Measurements from ENCODE around the gene LZTFL1.

Gene LZTFL1

DNA sequence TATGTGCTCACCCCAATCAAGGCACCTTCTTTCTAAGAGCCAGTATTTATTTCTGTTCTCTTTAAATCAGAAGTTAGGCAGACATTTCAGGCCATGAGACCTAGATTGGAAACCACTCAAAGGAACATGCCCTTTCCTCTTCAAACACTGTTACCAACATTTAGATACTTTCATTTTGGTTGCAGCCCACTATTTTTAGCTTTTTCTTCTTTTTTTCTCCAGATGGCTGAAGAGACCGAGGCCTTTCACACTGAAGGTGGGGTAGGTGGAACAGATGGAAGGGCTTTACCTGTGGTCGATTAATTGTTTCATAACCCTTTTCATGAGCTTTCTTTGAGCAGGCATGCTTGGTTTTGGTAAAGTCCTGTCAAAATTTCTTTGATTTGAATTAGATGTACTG, 10.9 kb upstream of the LZTFL1 start:
- H3K4me3 ChIP-seq (ENCODE audit: low read depth, low read length) = no peak overlapping the region
- in situ Hi-C loops (cut with HindIII; ENCODE audit: low sequenced_read_pairs) = no loop called here
- TF ChIP-seq CTCF (IDR thresholded peaks at IDR 0.05; ENCODE audit: low read depth, low read length, missing control alignments) = no peak
- no peak for DNase-seq (ENCODE audit: low read depth)

GRCh38 chr3:45848392-45848791, 6.5 kb upstream of the LZTFL1 start:
- in situ Hi-C loops (cut with HindIII; ENCODE audit: low sequenced_read_pairs) = no loop called here
- TF ChIP-seq CTCF (IDR thresholded peaks at IDR 0.05; ENCODE audit: low read depth, low read length, missing control alignments) = no peak
- no peak overlapping the region for H3K4me3 ChIP-seq (ENCODE audit: low read depth, low read length)
- DNase-seq (ENCODE audit: low read depth) = no peak

GRCh38 chr3:45844616-45845015, 2.7 kb upstream of the LZTFL1 start:
- DNase-seq (ENCODE audit: low read depth) = no peak
- no peak overlapping the region for H3K4me3 ChIP-seq (ENCODE audit: low read depth, low read length)
- in situ Hi-C loops (cut with HindIII; ENCODE audit: low sequenced_read_pairs) = no loop called here
- no peak for TF ChIP-seq CTCF (IDR thresholded peaks at IDR 0.05; ENCODE audit: low read depth, low read length, missing control alignments)

GRCh38 chr3:45842851-45843625, 1.1 kb upstream of the LZTFL1 start:
- in situ Hi-C loops (cut with HindIII; ENCODE audit: low sequenced_read_pairs) = no loop called here
- H3K4me3 ChIP-seq (ENCODE audit: low read depth, low read length) = no peak overlapping the region
- no peak for TF ChIP-seq CTCF (IDR thresholded peaks at IDR 0.05; ENCODE audit: low read depth, low read length, missing control alignments)
- no peak for DNase-seq (ENCODE audit: low read depth)

DNA sequence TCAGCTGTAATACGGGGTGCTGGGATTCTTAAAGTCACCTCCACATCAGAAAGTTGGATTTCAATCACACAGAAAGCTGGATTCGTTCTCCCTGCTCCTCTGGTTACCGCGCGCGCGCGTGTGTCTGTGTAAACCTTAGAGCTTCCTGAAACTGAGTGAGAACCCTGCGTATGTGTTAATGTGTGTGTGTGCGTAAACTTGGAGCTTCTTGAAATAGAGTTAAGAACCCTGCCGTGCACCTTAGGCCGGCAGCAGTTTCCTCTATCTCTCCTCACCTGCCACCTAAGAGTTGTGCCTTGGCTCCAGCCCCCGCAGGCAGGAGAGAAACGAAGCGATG, 531 bp downstream of the LZTFL1 start:
- in situ Hi-C loops (cut with HindIII; ENCODE audit: low sequenced_read_pairs) = no loop called here
- DNase-seq (ENCODE audit: low read depth) = peak; percentile 5
- no peak for TF ChIP-seq CTCF (IDR thresholded peaks at IDR 0.05; ENCODE audit: low read depth, low read length, missing control alignments)
- H3K4me3 ChIP-seq (ENCODE audit: low read depth, low read length) = peak overlapping the region; percentile 84

DNA sequence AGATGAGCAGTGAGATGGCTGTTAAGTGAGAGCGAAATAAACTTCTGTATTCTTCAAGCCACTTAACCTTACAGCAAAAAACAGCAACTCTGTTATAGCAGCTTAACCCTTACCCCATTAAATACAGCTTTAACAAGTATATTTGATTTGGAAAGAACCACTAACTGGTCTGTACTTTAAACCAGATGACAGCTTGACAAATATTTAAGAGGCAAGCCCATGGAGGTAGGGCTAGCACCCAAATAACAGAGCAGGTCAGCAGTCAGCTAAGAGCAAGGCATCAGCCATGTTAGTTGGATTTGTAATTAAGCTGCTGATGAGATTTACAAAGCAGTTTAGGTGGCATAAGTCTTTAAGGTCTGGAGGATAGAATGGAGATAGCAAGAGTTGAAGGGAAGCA, 3.5 kb downstream of the LZTFL1 start:
- DNase-seq (ENCODE audit: low read depth) = no peak
- no peak overlapping the region for H3K4me3 ChIP-seq (ENCODE audit: low read depth, low read length)
- no peak for TF ChIP-seq CTCF (IDR thresholded peaks at IDR 0.05; ENCODE audit: low read depth, low read length, missing control alignments)
- in situ Hi-C loops (cut with HindIII; ENCODE audit: low sequenced_read_pairs) = no loop called here

Measured in astrocyte of the cerebellum (primary cell).